NCI-H748 treated with DMSO at 0.1 percent for 48 hours (cell line): ENCODE measurements around the gene GPR158.

Experiments
- DNase-seq: peaks from one replicate; lab custom pipeline; 2025; lab: John Stamatoyannopoulos, UW

Gene GPR158

DNA sequence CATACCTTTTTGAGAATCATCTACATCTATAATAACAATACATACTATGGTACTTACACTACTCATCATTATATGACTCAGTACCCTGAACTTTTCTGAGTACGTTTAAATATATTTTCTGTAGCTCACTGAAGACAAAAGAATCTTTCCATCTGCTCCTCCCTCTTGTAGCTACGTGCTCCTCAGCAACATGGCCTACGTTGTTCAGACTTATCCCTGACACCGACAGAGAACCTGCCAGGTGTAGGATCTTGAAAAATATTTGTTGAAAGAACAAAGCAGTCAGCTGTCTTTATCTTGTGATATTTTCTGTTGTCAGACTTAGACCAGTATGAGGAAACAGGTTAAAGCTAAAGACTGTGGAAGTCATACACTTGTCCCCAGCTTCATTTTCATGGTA is 403.3 kb downstream of the GPR158 start:
- DNase-seq = no peak

DNA sequence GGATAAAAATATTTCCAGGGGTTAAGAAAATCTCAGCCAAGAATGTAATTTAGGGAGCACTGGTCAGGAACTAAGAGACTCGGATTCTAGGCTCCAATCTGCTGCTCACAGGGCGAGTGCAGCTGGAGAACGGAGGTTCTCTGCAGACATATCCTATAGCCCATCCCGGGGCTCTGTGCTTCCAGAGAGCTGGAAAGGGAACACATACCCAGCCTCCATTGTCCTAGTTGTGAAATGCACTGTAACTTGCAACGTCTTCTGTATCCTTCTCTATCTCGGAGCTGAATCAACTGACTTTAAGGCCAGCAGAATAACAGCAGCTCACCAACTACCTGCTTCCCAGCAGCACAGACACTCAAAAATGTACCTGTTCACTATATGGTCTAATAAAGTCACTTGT is 408.2 kb downstream of the GPR158 start:
- no peak for DNase-seq

DNA sequence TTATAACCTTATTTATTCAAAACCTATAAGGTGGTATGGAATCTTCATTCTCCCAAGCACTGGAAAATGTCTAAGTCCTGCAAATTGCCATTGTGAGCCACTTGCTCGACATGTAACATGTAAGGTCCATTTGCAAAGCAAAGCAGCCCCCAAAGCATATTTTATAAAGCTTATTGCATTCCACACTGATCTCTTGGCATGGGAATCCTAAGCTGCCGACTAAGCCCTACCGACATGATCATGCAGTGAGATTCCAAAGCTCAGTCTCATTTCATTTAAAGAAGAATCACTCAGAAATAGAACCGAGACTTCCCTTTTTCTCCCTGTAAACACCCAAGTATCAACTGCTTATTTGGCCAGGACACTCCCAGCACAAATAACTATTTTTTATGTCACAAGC is 425.9 kb downstream of the GPR158 start:
- DNase-seq = no peak

DNA sequence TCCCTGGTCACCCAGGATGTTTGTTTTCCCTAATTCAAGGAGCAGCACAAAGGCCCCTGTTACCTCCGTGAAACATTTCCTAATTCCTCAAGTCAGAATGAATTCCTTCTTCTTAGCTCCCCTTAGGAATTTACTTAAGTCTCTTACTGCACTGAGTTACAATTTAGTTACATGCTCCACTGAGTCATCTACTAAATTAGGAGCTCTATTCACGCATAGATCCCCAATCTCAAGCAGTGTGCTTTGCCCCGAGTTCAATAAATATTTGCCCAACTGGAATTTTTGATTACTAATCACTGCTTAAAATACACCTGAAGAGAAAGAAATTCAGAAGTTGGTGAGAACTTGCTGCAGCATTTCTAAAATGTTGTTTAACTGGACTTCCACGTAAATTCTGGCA is 429.8 kb downstream of the GPR158 start:
- no peak for DNase-seq

DNA sequence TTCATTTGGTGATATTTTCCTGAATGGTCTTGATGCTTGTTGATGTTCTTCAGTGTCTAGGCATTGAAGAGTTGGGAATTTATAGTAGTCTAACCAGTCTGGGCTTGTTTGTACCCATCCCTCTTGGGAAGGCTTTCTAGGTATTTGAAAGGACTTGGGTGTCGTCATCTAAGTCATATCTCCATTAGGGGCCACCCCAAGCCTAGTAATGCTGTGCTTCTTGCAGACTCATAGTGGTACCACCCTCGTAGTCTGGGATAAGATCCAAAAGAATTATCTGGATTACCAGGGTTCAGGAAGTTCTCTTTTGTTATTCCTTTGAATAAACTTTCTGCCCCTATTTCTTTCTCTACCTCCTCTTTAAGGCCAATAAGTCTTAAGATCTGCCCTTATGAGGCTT is 439.9 kb downstream of the GPR158 start:
- no peak for DNase-seq

DNA sequence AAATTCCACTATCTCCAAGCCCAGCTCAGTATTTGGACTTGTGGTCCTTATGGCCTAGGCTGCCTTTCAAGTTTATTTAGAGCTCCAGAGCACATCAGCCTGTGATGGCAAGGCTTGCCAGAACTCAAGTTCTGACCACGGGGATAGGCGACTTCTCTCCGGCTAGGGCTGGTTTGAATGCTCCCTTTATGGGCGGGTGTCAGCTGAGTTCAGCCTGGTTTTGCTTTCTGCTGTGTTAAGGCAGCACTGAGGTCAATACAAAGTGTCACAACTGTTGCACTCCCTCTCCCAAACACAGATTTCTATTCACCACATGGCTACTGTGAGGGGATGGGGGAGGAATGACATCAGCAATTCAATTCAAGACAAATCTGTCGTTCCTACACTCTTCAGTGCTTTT is 441.1 kb downstream of the GPR158 start:
- no peak for DNase-seq

DNA sequence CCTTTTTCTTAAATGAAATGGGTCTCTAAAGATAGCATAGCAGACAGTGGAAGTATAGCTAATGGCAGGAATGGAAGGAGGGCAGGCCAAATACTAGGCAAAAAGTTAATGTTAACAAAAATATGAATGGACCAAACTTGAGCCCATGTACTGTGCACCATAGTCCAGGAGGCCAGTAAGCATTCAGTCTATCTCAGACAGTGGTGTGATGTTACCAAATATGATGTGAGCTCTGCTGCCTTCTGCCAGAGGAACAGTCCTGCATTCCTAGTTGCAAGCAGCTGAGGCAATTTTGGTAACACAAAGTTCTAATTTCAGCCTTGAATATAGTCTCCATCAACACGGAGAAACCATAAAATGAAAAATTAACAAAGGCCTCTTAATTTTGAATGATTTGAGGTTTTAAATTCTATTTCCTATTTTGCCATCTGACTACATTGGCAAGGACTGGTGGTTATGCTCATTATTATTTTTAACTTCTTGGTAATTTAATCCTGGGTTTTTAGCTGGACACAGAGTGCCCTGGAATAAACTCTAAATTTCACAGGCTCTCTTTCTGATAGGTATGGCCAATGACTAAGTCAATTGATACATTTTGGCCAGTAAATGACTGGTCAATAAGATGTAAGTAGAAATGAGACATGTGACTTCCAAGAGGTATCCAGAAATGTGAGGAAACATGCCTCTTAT is 442.2 kb downstream of the GPR158 start:
- no peak for DNase-seq

DNA sequence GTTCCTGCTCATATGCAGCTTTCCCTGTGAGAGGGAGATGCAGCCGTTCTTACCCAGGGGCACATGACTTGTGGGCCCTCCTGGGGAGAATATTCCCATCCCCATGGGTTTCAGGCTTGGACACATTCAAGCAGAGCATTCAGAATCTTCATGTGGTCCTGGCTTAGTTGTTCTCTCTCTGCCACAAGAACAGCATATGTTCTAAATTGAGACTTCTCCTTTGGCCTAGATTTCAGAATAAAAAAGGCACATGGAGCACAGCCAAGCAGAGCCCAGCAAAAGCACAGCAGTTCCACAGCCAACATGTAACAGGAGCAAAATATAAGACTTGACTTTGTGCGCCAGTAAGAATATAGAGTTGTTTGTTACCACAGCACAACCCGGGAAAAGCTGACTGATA is 452.8 kb downstream of the GPR158 start:
- DNase-seq = no peak

DNA sequence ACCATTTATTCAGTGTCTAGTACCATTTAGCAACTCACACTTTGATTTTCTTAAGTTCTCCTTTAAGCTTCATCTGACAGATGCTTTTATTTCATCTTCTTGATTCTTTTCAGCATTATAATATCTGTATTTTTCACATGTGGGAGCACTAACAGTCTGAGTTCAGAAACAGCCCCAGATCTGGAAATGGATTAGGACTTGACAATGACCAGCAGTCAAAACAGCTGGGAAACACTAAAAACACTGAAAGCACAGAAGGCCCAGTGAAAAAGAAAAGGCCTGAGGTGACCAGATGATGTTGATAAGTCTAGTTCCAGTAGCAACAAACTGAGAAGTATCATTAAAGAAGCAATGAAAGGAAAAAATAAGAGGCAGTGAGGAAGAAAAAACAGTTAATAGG is 454.5 kb downstream of the GPR158 start:
- DNase-seq = no peak

DNA sequence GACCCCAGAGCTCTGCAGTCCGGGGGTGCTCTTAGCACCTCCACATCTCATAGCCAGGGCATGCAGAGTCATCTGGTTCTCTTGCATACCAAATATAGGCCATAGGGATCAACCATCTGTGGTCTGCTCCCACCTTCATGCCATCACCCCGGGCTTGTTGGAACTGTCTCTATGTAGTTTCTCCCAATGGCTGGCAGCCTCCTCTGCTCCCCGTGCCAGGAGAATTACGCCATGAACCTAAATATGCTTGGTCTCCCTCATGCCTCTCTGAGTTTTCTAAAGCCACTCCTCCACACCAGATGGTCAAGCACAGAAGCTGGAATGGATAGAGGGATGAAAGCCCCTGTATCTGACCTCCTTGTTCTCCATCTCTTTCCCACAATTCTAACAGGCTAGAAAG is 456.7 kb downstream of the GPR158 start:
- DNase-seq = no peak

DNA sequence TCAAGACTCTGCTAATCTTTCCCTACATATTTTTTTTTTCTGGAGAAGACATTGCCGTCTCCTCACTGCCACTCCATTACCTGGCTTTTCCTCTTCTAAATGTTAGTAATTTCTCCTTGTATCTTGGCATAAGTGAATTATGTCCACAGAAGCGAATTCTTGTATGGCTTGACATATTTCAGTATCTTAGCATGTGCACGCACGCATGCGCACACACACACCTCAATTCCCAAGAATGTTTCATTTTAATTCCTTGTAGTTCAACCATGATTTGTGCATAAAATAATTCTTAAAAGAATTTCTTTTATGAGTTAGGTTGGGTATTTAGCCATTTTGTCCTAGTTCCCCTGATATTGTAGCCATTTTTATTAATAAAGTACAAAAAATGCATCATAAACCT is 458.0 kb downstream of the GPR158 start:
- no peak for DNase-seq

DNA sequence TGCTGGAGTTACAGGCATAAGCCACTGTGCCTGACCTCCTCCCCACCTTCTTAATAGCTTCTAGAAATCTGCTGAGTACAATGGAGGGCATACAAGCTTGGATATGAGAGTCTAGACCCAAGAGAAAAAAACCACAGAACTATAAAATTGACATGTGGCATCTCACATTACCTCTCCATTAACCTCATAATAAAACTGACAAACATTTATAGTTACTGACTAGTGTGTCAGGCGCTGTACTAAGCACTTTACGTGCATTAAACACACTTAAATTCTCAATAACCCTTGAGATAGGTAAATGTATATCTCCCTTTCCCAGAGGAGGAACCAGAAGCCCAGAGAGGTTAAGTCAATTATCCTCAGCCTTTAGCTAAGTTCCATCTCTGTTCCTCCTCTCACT is 458.7 kb downstream of the GPR158 start:
- no peak for DNase-seq

DNA sequence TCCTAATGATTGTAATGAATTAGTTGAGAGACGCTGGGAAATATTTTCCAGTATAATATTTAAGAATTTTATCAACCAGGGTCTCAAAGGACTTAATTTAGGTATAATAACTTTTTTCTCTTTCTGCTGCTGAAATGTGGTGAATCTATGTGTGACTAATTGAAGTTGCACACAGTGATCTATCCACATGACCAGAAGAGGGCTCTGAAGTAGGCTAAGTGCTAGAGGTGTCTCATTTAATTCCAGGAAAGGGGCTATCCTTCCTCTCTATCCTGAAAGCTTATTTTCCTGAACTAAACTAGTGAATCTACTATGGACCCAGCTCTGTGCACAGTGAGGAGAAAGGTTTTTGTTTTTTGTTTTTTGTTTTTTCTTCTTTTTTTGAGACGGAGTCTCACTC is 464.8 kb downstream of the GPR158 start:
- DNase-seq = no peak

DNA sequence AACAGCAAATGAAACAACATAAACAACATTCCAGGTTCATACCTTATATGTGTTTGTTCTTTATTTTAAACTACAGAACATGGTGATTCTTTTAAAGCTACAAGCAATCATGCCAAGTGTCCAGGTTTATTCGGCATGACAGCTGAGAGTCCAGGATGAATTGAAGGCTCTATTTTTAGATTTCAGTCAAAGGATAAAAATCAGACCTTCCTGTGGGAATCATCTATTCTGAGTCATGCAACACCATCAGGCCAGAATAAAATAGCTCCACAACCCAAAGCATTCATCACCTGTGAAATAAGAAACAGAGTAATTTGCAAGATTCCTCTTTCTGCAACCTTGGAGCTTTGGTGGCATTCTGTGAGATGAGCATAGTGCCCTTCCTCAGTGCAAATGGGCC is 466.8 kb downstream of the GPR158 start:
- no peak for DNase-seq

DNA sequence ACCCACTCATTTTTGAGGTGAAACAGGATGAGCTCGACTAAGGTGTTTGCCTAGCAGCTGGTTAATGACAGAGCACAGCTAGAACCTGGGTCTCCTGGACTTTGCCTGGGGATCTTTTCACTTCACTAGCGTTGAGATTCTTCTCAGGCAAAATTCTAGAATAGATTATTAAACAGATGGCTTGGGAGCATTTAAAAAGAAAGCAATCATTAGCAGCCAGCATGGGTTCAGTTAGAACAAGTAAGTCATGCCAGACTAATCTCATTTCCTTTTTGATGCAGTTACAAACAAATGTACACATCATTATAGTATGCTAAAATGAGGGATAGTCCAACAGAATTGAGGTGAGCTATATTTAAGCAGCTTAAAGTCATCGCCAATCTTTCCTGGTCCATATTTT is 467.9 kb downstream of the GPR158 start:
- no peak for DNase-seq

DNA sequence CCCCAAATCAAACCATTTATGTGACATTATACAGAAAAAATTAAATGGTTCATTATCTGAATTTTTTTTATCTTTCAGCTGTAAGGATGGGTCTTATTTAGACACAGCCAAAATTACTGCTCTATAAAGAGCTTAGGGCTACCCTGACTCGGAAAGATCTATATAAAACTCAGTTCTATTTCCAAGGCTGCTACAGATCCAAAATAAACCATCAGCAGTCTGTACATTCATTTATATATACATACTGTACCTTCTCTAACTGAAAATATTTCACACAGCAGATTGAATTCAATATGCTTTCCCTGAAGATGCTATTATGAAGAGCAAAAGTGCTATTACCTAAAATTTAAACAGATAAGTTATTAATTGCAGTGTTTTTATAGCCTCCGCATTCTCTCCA is 471.6 kb downstream of the GPR158 start:
- DNase-seq = no peak

DNA sequence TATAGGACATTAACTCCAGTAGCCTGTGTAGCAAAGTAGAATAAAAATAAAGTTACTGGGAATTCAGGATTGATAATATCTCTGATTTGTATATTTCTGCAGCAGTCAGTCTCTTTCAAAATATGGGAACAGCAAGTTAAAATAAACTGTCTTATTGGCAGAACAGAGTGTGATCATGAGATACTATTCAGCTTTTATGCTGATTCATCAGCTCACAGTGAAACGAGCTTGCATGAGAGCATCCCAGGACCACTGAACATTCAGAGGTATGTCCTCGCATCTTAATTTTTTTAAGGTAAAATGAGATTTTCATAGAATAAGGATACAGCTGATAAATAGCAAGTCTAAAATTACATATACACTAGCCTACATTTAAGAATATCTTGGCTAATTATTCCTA is 476.7 kb downstream of the GPR158 start:
- DNase-seq = no peak
